ENCODE data around the gene LRPPRC. TPM values are rescaled to one million over a fixed set of nuclear protein-coding genes. Genes with fewer than 3 reads are reported as not detected.

Gene LRPPRC
- total and polyA plus RNA-seq, 5 donors = 32.0 to 83.6 (median 75.1) TPM

GRCh38 chr2:43855292-43855691 is 140.5 kb downstream of the LRPPRC start:
- intact Hi-C loops (cut with DNase I) = no loop called here
- H3K4me3 ChIP-seq (ENCODE audit: low read length) = no peak overlapping the region
- no peak for DNase-seq
- ATAC-seq = no peak
- no peaks in the 10 kb centered on the region for H3K27me3 ChIP-seq (ENCODE audit: control insufficient read depth, insufficient read depth)
- 59% methylated on average over 2 of the region's 2 CpGs for WGBS
- H3K27ac ChIP-seq (ENCODE audit: low read length) = no peak overlapping the region
- no peaks in the 10 kb centered on the region for H3K4me1 ChIP-seq (ENCODE audit: control insufficient read depth, insufficient read depth, low read length)
- no peaks in the 10 kb centered on the region for H3K9me3 ChIP-seq (ENCODE audit: control insufficient read depth, low read length)

- Histone ChIP-seq H3K27ac (ENCODE audit: low read length) (no peak overlapping the region), H3K4me1 (ENCODE audit: control insufficient read depth, insufficient read depth, low read length) (no peaks in the 10 kb centered on the region), H3K27me3 (ENCODE audit: control insufficient read depth, insufficient read depth) (no peaks in the 10 kb centered on the region), H3K4me3 (ENCODE audit: low read length) (no peak overlapping the region), H3K9me3 (ENCODE audit: control insufficient read depth, low read length) (no peaks in the 10 kb centered on the region)
- DNase-seq (no peak), ATAC-seq (no peak)
- WGBS = 86% methylated on average over 3 of the region's 3 CpGs
- intact Hi-C loops (cut with DNase I) = no loop called here
Measured at GRCh38 chr2:43854671-43855070, 141.1 kb downstream of the LRPPRC start.

- intact Hi-C loops (cut with DNase I) = no loop called here
- Histone ChIP-seq H3K27me3 (ENCODE audit: control insufficient read depth, insufficient read depth) (no peaks in the 10 kb centered on the region), H3K9me3 (ENCODE audit: control insufficient read depth, low read length) (no peaks in the 10 kb centered on the region), H3K4me1 (ENCODE audit: control insufficient read depth, insufficient read depth, low read length) (no peaks in the 10 kb centered on the region), H3K4me3 (ENCODE audit: low read length) (no peak overlapping the region), H3K27ac (ENCODE audit: low read length) (no peak overlapping the region)
- no peak for DNase-seq
- 85% methylated on average over 10 of the region's 10 CpGs for WGBS
- no peak for ATAC-seq
Measured at GRCh38 chr2:43853141-43854081, 142.4 kb downstream of the LRPPRC start.

GRCh38 chr2:43852196-43852730 is 143.5 kb downstream of the LRPPRC start:
- ATAC-seq = no peak
- DNase-seq = no peak
- H3K9me3 ChIP-seq (ENCODE audit: control insufficient read depth, low read length) = no peaks in the 10 kb centered on the region
- intact Hi-C loops (cut with DNase I) = no loop called here
- no peaks in the 10 kb centered on the region for H3K4me1 ChIP-seq (ENCODE audit: control insufficient read depth, insufficient read depth, low read length)
- no peak overlapping the region for H3K4me3 ChIP-seq (ENCODE audit: low read length)
- WGBS = 93% methylated on average over 21 of the region's 21 CpGs
- no peaks in the 10 kb centered on the region for H3K27me3 ChIP-seq (ENCODE audit: control insufficient read depth, insufficient read depth)
- no peak overlapping the region for H3K27ac ChIP-seq (ENCODE audit: low read length)

- intact Hi-C loops (cut with DNase I) = no loop called here
- no peak overlapping the region for H3K27ac ChIP-seq (ENCODE audit: low read length)
- no peaks in the 10 kb centered on the region for H3K4me1 ChIP-seq (ENCODE audit: control insufficient read depth, insufficient read depth, low read length)
- no peak overlapping the region for H3K4me3 ChIP-seq (ENCODE audit: low read length)
- no peaks in the 10 kb centered on the region for H3K27me3 ChIP-seq (ENCODE audit: control insufficient read depth, insufficient read depth)
- DNase-seq (no peak), ATAC-seq (no peak)
- H3K9me3 ChIP-seq (ENCODE audit: control insufficient read depth, low read length) = no peaks in the 10 kb centered on the region
- 86% methylated on average over 20 of the region's 20 CpGs for WGBS
Measured at GRCh38 chr2:43851011-43851980, 144.5 kb downstream of the LRPPRC start.

- Histone ChIP-seq H3K27ac (ENCODE audit: low read length) (no peak overlapping the region), H3K4me3 (ENCODE audit: low read length) (no peak overlapping the region), H3K27me3 (ENCODE audit: control insufficient read depth, insufficient read depth) (no peaks in the 10 kb centered on the region), H3K4me1 (ENCODE audit: control insufficient read depth, insufficient read depth, low read length) (no peaks in the 10 kb centered on the region), H3K9me3 (ENCODE audit: control insufficient read depth, low read length) (no peaks in the 10 kb centered on the region)
- 66% methylated on average over 1 of the region's 1 CpG for WGBS
- ATAC-seq (no peak), DNase-seq (no peak)
- intact Hi-C loops (cut with DNase I) = no loop called here
Measured at GRCh38 chr2:43848214-43848613, 147.6 kb downstream of the LRPPRC start.

GRCh38 chr2:43846140-43846793 is 149.5 kb downstream of the LRPPRC start:
- WGBS = 82% methylated on average over 5 of the region's 5 CpGs
- H3K27ac ChIP-seq (ENCODE audit: low read length) = no peak overlapping the region
- DNase-seq (no peak), ATAC-seq (no peak)
- intact Hi-C loops (cut with DNase I) = no loop called here
- H3K9me3 ChIP-seq (ENCODE audit: control insufficient read depth, low read length) = no peaks in the 10 kb centered on the region
- no peak overlapping the region for H3K4me3 ChIP-seq (ENCODE audit: low read length)
- no peaks in the 10 kb centered on the region for H3K27me3 ChIP-seq (ENCODE audit: control insufficient read depth, insufficient read depth)
- no peaks in the 10 kb centered on the region for H3K4me1 ChIP-seq (ENCODE audit: control insufficient read depth, insufficient read depth, low read length)

GRCh38 chr2:43845181-43845580 is 150.6 kb downstream of the LRPPRC start:
- ATAC-seq (no peak), DNase-seq (no peak)
- Histone ChIP-seq H3K27ac (ENCODE audit: low read length) (no peak overlapping the region), H3K9me3 (ENCODE audit: control insufficient read depth, low read length) (no peaks in the 10 kb centered on the region), H3K27me3 (ENCODE audit: control insufficient read depth, insufficient read depth) (no peaks in the 10 kb centered on the region), H3K4me3 (ENCODE audit: low read length) (no peak overlapping the region), H3K4me1 (ENCODE audit: control insufficient read depth, insufficient read depth, low read length) (no peaks in the 10 kb centered on the region)
- intact Hi-C loops (cut with DNase I) = no loop called here
- WGBS = 75% methylated on average over 1 of the region's 1 CpG

GRCh38 chr2:43842866-43843226 is 152.9 kb downstream of the LRPPRC start:
- ATAC-seq = no peak
- Histone ChIP-seq H3K4me3 (ENCODE audit: low read length) (no peak overlapping the region), H3K9me3 (ENCODE audit: control insufficient read depth, low read length) (no peaks in the 10 kb centered on the region), H3K27ac (ENCODE audit: low read length) (no peak overlapping the region), H3K4me1 (ENCODE audit: control insufficient read depth, insufficient read depth, low read length) (no peaks in the 10 kb centered on the region), H3K27me3 (ENCODE audit: control insufficient read depth, insufficient read depth) (no peaks in the 10 kb centered on the region)
- whole genome bisulfite sequencing = 85% methylated on average over 9 of the region's 9 CpGs
- no peak for DNase-seq
- intact Hi-C loops (cut with DNase I) = no loop called here

GRCh38 chr2:43841949-43842865 is 153.6 kb downstream of the LRPPRC start:
- Histone ChIP-seq H3K4me3 (ENCODE audit: low read length) (no peak overlapping the region), H3K27ac (ENCODE audit: low read length) (no peak overlapping the region), H3K4me1 (ENCODE audit: control insufficient read depth, insufficient read depth, low read length) (no peaks in the 10 kb centered on the region), H3K9me3 (ENCODE audit: control insufficient read depth, low read length) (no peaks in the 10 kb centered on the region), H3K27me3 (ENCODE audit: control insufficient read depth, insufficient read depth) (no peaks in the 10 kb centered on the region)
- 89% methylated on average over 14 of the region's 14 CpGs for WGBS
- intact Hi-C loops (cut with DNase I) = no loop called here
- no peak for ATAC-seq
- DNase-seq = no peak
